ENCODE measurements around the gene TMEM63B.

TMEM63B gene

DNA sequence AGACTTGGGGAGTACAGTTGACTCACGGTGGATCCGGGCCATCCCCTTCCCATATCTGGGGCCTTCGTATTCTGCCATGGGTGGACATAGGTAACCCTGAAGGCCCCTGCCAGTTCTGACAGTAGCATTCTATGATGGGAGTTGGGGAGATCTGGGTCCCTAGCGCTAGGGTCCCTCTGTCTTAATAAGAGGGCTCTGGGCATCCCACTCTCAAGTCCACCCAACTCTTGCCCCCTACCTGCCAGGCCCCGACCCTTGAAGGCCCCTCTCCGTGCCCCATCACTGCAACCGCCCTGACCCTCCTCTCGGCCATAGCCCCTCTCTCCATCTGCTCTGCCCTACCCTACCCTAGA is 24.7 kb downstream of the TMEM63B start:
- no peak for DNase-seq (ENCODE audit: low spot score)
- H3K4me3 Mint-ChIP-seq, result no peak overlapping the region
- H3K36me3 Mint-ChIP-seq (ENCODE audit: low read depth), result peaks cover 1% of the 10 kb centered on the region
- no peak overlapping the region for H3K27ac Mint-ChIP-seq
- no peaks in the 10 kb centered on the region for H3K9me3 Mint-ChIP-seq
- H3K27me3 Mint-ChIP-seq (ENCODE audit: low read depth), result no peaks in the 10 kb centered on the region
- H3K4me1 Mint-ChIP-seq (ENCODE audit: low read depth), result peaks cover 5% of the 10 kb centered on the region

DNA sequence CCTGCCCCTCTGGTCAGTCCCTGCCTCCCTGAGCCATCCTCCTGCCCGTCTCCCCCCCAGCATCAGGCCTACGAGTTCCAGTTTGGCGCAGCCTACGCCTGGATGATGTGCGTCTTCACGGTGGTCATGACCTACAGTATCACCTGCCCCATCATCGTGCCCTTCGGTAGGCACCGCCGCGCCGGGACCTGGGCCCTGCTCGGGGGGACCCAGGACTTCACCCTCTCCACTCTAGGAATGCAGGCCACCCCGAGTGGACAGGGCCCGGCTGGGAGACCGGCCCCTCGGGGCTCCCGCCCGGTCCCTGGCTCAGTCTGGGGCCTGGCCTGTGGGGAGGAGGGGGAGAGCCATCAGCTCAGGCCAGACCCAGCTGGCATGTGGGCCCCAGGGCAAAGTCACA is 25.2 kb downstream of the TMEM63B start:
- no peaks in the 10 kb centered on the region for H3K27me3 Mint-ChIP-seq (ENCODE audit: low read depth)
- H3K36me3 Mint-ChIP-seq (ENCODE audit: low read depth), result peaks cover 1% of the 10 kb centered on the region
- H3K27ac Mint-ChIP-seq, result no peak overlapping the region
- H3K9me3 Mint-ChIP-seq, result no peaks in the 10 kb centered on the region
- peaks cover 5% of the 10 kb centered on the region for H3K4me1 Mint-ChIP-seq (ENCODE audit: low read depth)
- no peak for DNase-seq (ENCODE audit: low spot score)
- H3K4me3 Mint-ChIP-seq, result no peak overlapping the region

DNA sequence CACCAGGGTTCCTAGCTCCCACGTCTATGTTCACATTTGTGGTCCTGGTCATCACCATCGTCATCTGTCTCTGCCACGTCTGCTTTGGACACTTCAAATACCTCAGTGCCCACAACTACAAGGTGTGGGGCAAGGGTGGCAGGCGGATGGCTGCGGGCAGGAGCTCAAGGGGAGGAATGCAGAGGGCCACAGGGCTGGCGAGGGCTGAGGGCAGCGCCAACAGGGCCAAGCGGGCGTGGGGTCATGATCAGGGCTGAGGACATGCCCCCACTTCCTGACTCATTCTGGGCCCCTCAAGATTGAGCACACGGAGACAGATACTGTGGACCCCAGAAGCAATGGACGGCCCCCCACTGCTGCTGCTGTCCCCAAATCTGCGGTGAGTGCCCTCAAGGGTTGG is 26.7 kb downstream of the TMEM63B start:
- Mint-ChIP-seq H3K27ac (no peak overlapping the region), H3K36me3 (ENCODE audit: low read depth) (no peaks in the 10 kb centered on the region), H3K4me3 (no peak overlapping the region), H3K9me3 (no peaks in the 10 kb centered on the region), H3K27me3 (ENCODE audit: low read depth) (no peaks in the 10 kb centered on the region), H3K4me1 (ENCODE audit: low read depth) (peaks cover 5% of the 10 kb centered on the region)
- DNase-seq (ENCODE audit: low spot score), result no peak

DNA sequence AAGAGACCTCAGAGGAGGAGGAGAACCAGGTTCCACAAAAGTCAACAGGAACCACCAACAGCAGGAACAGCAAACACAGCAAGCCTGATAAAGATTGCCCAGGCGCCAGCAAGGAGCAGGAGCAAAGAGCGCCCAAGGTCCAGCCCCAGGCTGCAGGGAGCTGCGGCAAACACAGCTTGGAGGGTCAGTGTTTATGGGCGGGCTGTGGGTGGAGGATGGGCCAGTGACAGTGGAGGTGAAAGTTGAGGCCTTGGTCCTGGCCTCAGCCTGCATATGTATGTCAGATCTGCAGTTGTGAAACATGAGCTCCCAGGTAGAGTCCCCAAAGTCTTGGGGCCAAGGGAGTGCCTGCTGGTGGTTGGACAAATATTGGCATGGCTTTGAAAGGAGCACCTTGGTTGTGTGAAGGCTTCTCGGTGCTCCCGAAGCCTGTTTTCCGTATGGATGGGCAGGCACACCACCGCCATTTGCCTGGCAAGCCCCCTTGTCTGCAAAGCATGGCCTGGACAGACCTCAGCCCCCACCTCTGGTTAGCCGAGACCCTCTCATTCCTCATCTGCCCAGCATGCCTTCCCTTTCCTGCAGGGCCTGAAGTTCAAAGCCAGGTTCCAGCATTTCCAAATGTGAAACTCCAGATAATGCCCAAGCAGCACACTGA is 29.3 kb downstream of the TMEM63B start:
- H3K27ac Mint-ChIP-seq, result no peak overlapping the region
- H3K9me3 Mint-ChIP-seq, result no peaks in the 10 kb centered on the region
- DNase-seq (ENCODE audit: low spot score), result no peak
- H3K36me3 Mint-ChIP-seq (ENCODE audit: low read depth), result no peaks in the 10 kb centered on the region
- H3K27me3 Mint-ChIP-seq (ENCODE audit: low read depth), result no peaks in the 10 kb centered on the region
- H3K4me1 Mint-ChIP-seq (ENCODE audit: low read depth), result peaks cover 3% of the 10 kb centered on the region
- no peak overlapping the region for H3K4me3 Mint-ChIP-seq

DNA sequence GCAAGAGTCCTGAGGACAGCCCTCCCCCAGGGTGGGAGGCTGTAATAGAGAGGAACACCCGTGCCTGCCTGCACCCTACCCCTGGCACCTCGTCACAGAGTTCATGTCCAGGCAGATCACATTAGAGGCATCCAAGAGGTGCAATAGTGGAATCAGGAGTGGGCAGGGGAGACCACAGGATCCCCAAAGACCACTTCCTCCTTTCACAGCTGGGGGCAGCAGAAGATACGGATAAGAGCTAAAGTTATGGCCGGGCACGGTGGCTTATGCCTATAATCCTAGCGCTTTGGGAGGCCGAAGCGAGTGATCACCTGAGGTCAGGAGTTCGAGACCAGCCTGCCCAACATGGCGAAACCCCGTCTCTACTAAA is 29.8 kb downstream of the TMEM63B start:
- Mint-ChIP-seq H3K4me1 (ENCODE audit: low read depth) (peaks cover 2% of the 10 kb centered on the region), H3K36me3 (ENCODE audit: low read depth) (no peaks in the 10 kb centered on the region), H3K4me3 (no peak overlapping the region), H3K27me3 (ENCODE audit: low read depth) (no peaks in the 10 kb centered on the region), H3K9me3 (no peaks in the 10 kb centered on the region), H3K27ac (no peak overlapping the region)
- DNase-seq (ENCODE audit: low spot score), result no peak

DNA sequence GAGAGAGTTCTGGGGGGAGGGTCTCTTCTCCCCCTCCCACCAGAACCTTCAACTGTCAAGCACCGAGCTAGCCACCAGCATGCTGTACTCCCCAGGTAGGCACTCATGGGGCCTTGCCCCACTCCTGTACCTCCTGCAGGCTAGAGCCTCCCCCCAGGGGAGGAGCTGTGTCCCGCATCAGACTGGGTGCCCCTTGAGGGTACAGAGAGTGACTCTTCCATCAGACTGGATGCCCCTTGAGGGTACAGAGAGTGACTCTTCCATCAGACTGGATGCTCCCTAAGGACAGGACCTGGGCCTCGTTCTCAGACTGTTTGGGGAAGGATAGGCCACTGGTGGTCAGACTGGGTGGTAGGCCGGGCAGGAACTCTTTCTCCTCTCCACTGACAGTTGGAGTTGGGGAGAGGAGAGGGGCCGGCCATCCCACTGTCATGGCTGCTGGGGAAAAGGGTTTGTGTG is 31.4 kb downstream of the TMEM63B start, which contains the start of gene CAPN11:
TSS of gene CAPN11 (plus strand) at position 51 of the 459 bp plus-strand sequence. CDS start at position 80, 29 bp downstream.
- Mint-ChIP-seq H3K27me3 (ENCODE audit: low read depth) (peaks cover 2% of the 10 kb centered on the region), H3K27ac (no peak within 1 kb of the TSS), H3K4me1 (ENCODE audit: low read depth) (peaks cover 2% of the 10 kb centered on the region), H3K4me3 (no peak within 1 kb of the TSS), H3K36me3 (ENCODE audit: low read depth) (no peaks in the 10 kb centered on the region), H3K9me3 (no peaks in the 10 kb centered on the region)
- no peak for DNase-seq (ENCODE audit: low spot score)

DNA sequence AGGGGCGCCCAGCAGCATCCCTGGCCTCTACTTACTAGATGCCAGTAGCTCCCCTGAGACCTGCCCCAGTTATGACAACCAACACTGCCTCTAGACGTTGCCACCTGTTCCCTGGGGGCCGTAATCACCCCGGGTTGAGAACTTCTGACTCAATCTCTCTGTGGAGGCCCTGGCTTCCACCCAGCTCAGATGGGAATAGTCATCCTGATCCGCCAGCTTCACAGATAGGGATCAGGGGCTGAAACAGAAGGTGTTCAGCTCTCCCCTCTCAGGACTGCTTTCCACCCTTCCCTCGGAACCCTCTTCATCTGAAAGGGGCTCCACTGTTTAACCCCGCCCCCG is 34.6 kb downstream of the TMEM63B start:
- H3K27me3 Mint-ChIP-seq (ENCODE audit: low read depth), result peaks cover 17% of the 10 kb centered on the region
- no peak for DNase-seq (ENCODE audit: low spot score)
- H3K4me3 Mint-ChIP-seq, result no peak overlapping the region

DNA sequence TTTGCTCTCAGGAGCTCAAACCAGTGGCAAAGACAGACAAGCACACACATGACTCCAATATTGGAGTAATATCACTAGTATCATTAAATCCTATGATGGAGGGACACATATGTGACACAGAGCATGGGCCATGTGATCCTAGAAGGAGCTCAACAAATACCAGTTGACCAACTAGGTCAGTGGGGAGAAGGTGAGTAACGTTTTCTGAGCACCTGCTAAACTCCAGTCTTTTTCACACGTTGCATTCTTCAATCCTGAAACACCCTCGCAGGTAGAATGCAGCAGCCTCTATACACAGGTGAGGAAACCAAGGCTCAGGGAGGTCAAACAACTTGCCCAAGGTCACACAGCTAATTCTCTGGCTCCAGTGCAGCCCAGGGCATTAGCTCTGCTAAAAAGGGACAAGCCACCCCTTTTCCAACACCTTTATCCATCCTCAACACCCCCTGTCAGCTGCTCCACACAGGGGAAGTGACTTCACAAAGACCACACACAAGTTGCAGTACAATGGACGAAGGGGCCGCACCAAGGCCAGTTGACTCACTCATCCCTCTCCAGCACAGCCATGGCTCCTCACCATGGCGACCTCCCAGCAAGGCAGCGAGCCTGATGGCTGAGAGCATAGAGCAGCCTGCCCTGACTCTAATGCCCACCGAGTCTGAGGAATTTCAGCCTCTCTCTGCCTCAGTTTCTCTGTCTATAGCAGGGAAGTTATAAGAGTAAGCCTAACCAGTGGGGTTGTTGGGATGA is 35.7 kb downstream of the TMEM63B start:
- H3K27me3 Mint-ChIP-seq (ENCODE audit: low read depth), result peaks cover 17% of the 10 kb centered on the region
- H3K36me3 Mint-ChIP-seq (ENCODE audit: low read depth), result no peaks in the 10 kb centered on the region
- DNase-seq (ENCODE audit: low spot score), result no peak
- peaks cover 4% of the 10 kb centered on the region for H3K4me1 Mint-ChIP-seq (ENCODE audit: low read depth)
- H3K27ac Mint-ChIP-seq, result no peak overlapping the region
- no peak overlapping the region for H3K4me3 Mint-ChIP-seq
- H3K9me3 Mint-ChIP-seq, result no peaks in the 10 kb centered on the region

More for the DNA sequence above, 34.6 kb downstream of the TMEM63B start:
- H3K36me3 Mint-ChIP-seq (ENCODE audit: low read depth), result no peaks in the 10 kb centered on the region
- H3K27ac Mint-ChIP-seq, result no peak overlapping the region
- H3K4me1 Mint-ChIP-seq (ENCODE audit: low read depth), result peaks cover 4% of the 10 kb centered on the region
- no peaks in the 10 kb centered on the region for H3K9me3 Mint-ChIP-seq

DNA sequence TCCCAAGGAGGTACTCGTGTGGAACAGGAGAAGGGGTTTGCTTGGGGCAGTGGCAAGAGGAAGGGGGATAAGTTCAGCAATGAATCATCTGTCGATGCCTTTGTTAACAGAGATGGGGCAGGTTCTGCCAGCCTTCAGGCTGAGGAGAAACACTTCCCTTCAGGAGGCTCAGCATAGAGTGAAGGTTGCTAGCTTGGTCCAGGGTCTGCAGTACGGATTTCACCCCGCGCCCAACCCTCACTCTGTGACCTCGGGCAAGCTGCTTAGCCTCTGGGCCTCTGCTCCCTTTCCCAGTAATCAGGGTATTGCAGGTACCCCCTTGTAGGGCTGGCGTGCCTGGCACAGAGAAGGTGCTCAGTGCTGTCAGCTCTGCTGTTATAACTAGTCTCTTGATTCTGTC is 38.8 kb downstream of the TMEM63B start:
- peaks cover 17% of the 10 kb centered on the region for H3K27me3 Mint-ChIP-seq (ENCODE audit: low read depth)
- H3K36me3 Mint-ChIP-seq (ENCODE audit: low read depth), result no peaks in the 10 kb centered on the region
- no peak overlapping the region for H3K4me3 Mint-ChIP-seq
- no peak for DNase-seq (ENCODE audit: low spot score)
- H3K4me1 Mint-ChIP-seq (ENCODE audit: low read depth), result peaks cover 4% of the 10 kb centered on the region
- H3K27ac Mint-ChIP-seq, result no peak overlapping the region
- no peaks in the 10 kb centered on the region for H3K9me3 Mint-ChIP-seq

DNA sequence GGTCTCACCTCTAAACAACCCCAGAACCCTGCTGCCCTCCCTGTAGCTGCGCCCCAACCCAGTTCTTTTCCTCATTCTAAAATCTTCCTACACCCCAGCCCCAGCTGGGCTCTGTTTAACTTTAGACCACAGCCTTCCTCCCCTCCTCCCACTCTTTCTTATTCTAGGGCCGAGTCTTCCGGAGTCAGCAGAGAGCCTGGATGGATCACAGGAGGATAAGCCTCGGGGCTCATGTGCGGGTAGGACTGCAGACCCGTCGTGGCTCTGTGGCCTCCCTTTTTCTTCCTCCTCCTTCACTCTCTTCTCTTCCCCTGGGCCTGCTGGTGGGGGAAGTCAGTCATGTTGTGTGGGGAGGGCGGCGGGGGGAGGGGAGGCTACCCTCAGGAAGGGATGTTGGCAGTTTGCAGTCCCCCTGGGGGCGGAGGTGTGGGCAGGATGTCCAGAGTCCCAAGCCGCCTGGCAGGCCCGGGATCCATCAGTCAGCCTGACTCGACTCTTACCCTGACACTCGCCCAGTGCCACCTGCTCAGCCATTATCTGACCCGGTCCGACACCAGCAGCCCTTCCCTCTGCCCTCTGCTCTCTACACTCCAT is 39.3 kb downstream of the TMEM63B start:
- no peak overlapping the region for H3K4me3 Mint-ChIP-seq
- no peaks in the 10 kb centered on the region for H3K36me3 Mint-ChIP-seq (ENCODE audit: low read depth)
- H3K27me3 Mint-ChIP-seq (ENCODE audit: low read depth), result peaks cover 17% of the 10 kb centered on the region
- H3K9me3 Mint-ChIP-seq, result no peaks in the 10 kb centered on the region
- no peak for DNase-seq (ENCODE audit: low spot score)
- no peak overlapping the region for H3K27ac Mint-ChIP-seq
- peaks cover 4% of the 10 kb centered on the region for H3K4me1 Mint-ChIP-seq (ENCODE audit: low read depth)

DNA sequence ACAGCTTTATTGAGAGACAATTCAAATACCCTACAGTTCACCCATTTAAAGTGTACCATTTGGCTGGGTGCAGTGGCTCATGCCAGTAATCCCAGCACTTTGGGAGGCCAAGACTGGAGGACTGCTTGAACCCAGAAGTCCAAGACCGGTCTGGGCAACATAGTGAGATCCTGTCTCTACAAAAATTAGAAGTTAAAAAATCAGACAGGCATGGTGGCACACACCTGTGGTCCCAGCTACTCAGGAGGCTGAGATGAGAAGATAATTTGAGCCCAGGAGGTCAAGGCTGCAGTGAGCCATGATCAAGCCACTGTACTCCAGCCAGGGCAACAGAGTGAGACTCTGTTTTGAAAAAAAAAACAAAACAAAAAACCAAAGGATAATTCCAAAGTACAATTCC is 40.2 kb downstream of the TMEM63B start:
- no peak for DNase-seq (ENCODE audit: low spot score)
- Mint-ChIP-seq H3K36me3 (ENCODE audit: low read depth) (no peaks in the 10 kb centered on the region), H3K27me3 (ENCODE audit: low read depth) (peaks cover 17% of the 10 kb centered on the region), H3K27ac (no peak overlapping the region), H3K4me3 (no peak overlapping the region), H3K9me3 (no peaks in the 10 kb centered on the region), H3K4me1 (ENCODE audit: low read depth) (peaks cover 5% of the 10 kb centered on the region)

DNA sequence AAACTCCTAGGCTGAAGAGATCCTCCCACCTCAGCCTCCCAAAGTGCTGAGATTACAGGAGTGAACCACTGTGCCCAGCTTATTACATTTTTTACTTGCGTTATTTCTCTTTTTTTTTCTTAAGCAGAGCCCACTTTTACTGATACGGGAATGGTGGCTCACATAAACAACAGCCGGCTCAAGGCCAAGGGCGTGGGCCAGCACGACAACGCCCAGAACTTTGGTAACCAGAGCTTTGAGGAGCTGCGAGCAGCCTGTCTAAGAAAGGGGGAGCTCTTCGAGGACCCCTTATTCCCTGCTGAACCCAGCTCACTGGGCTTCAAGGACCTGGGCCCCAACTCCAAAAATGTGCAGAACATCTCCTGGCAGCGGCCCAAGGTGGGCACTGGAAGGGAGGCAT is 41.8 kb downstream of the TMEM63B start:
- Mint-ChIP-seq H3K36me3 (ENCODE audit: low read depth) (no peaks in the 10 kb centered on the region), H3K27ac (no peak overlapping the region), H3K4me1 (ENCODE audit: low read depth) (peaks cover 8% of the 10 kb centered on the region), H3K4me3 (no peak overlapping the region), H3K9me3 (no peaks in the 10 kb centered on the region), H3K27me3 (ENCODE audit: low read depth) (peaks cover 15% of the 10 kb centered on the region)
- no peak for DNase-seq (ENCODE audit: low spot score)

DNA sequence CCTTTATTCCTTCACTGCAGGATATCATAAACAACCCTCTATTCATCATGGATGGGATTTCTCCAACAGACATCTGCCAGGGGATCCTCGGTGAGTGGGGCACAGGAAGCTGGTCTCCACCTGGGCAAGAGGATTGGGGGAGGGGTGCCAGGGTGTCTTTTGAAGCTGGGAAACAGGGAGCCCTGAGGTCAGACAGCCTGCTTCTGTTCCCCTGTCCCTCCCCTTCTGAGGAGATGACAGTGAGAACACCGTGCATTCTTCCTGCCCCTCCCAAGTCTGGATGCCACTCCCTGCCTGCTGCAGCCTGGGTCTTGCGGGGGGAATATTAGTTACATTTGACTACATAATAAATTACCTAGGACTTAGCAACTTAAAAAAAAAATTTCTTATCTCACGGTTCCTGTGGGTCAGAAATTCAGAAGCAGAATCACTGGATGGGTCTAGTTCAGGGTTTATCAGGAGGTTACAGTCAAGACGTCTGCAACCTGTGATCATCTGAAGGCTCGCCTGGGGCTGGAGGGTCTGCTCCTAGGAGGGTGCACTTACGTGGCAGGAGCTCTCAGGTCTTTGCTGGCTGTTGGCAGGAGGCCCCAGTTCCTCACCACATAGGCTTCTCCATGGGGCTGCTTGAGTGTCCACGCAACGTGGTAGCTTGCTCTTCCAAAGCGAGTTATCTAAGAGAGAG is 42.7 kb downstream of the TMEM63B start:
- peaks cover 8% of the 10 kb centered on the region for H3K4me1 Mint-ChIP-seq (ENCODE audit: low read depth)
- no peaks in the 10 kb centered on the region for H3K36me3 Mint-ChIP-seq (ENCODE audit: low read depth)
- DNase-seq (ENCODE audit: low spot score), result no peak
- no peaks in the 10 kb centered on the region for H3K9me3 Mint-ChIP-seq
- H3K27me3 Mint-ChIP-seq (ENCODE audit: low read depth), result peaks cover 9% of the 10 kb centered on the region
- no peak overlapping the region for H3K4me3 Mint-ChIP-seq
- no peak overlapping the region for H3K27ac Mint-ChIP-seq

DNA sequence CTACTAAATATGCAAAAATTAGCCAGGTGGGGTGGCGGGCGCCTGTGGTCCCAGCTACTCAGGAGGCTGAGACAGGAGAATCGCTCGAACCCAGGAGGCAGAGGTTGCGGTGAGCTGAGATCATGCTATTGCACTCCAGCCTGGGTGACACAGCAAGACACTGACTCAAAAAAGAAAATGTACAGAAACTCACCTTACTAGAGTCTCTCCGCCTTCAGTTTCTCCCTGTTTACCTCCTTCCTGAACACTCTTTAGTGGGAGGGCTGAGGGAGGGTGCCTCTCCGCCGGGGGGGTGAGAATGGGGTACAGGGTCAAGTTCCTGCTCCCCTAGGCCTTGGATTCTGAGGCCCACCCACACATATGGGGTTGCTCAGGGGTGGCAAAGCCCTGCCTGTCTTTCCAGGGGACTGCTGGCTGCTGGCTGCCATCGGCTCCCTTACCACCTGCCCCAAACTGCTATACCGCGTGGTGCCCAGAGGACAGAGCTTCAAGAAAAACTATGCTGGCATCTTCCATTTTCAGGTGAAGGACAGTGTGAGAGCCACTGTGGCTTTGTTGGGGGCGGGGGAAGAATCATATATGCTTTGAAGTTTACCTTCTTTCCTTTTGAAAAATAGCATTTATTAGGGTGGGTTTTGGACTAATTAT is 44.7 kb downstream of the TMEM63B start:
- Mint-ChIP-seq H3K27me3 (ENCODE audit: low read depth) (no peaks in the 10 kb centered on the region), H3K27ac (no peak overlapping the region), H3K9me3 (no peaks in the 10 kb centered on the region), H3K4me3 (no peak overlapping the region), H3K36me3 (ENCODE audit: low read depth) (no peaks in the 10 kb centered on the region), H3K4me1 (ENCODE audit: low read depth) (peaks cover 9% of the 10 kb centered on the region)
- DNase-seq (ENCODE audit: low spot score), result no peak

Data from T-helper 2 cell treated with Interferon-gamma antibody and Interleukin-4, amounts not matched to agents 5 μg/mL and 100 μg/mL, for 36 hours (primary cell).